H1 (cell line): ENCODE measurements around the gene FASLG.

Experiments
- FOSL1 ChIP-seq: IDR thresholded peaks from 2 replicates; pipeline ENCODE4 v1.6.1; 2011; ENCODE audit warnings: mild to moderate bottlenecking, low read depth, low read length, moderate library complexity; ENCODE audit not compliant: insufficient read depth
- JUN ChIP-seq: IDR thresholded peaks from 2 replicates; pipeline ENCODE4 v1.6.1; 2011; ENCODE audit warnings: low read depth, mild to moderate bottlenecking, improper control_type of control experiment, low read length
- POLR2A ChIP-seq, 2 experiments: IDR thresholded peaks; 1 replicate in 1 of 2; 2 replicates in 1 of 2; pipeline ENCODE4 v1.6.1; 2011; ENCODE audit warnings: low read depth in 2 of 2, low read length in 2 of 2, mild to moderate bottlenecking in 2 of 2; ENCODE audit errors: control extremely low read depth in 1 of 2
- POLR2AphosphoS5 ChIP-seq: IDR thresholded peaks from 2 replicates; pipeline ENCODE4 v1.6.1; 2011; ENCODE audit warnings: low read depth, low read length
- TF ChIP-seq, protein P1 (sequence below), 3 experiments: IDR thresholded peaks; 1 replicate in 2 of 3; 2 replicates in 1 of 3; pipeline versions ENCODE4 v1.5.1 to v1.6.1; 2011; ENCODE audit warnings: low read length in 3 of 3, mild to moderate bottlenecking in 3 of 3, inconsistent platforms in 2 of 3, low read depth in 1 of 3, moderate library complexity in 1 of 3; ENCODE audit not compliant: insufficient read depth in 1 of 3; ENCODE audit errors: control extremely low read depth in 1 of 3

DNA sequence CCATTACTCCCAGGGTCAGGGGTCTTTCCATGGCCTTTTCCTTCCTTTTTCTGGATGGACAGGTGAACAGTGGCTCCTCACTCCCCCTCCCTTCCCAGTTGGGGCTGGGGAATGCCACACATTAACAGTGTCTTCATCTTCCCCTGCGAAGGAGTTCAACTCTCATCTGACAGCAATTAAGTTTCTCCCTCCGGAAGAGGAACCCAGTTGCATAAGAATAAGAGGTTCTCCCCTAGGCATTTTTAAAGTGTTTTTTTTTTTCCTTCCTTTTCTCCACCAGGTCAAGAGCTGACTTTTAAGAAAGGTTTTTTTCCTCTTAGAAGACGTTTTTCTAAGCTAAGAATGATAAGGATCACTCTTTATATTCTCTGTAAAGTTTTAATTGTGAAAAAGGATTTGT is 42.3 kb upstream of the FASLG start:
- TF ChIP-seq FOSL1 (no peak), POLR2AphosphoS5 (no peak), POLR2A (IDR thresholded peaks at IDR 0.05; ENCODE audit: control extremely low read depth in 1 of 2, low read depth in 2 of 2, low read length in 2 of 2) (no peak), JUN (no peak)
- TF ChIP-seq, protein P1, sequence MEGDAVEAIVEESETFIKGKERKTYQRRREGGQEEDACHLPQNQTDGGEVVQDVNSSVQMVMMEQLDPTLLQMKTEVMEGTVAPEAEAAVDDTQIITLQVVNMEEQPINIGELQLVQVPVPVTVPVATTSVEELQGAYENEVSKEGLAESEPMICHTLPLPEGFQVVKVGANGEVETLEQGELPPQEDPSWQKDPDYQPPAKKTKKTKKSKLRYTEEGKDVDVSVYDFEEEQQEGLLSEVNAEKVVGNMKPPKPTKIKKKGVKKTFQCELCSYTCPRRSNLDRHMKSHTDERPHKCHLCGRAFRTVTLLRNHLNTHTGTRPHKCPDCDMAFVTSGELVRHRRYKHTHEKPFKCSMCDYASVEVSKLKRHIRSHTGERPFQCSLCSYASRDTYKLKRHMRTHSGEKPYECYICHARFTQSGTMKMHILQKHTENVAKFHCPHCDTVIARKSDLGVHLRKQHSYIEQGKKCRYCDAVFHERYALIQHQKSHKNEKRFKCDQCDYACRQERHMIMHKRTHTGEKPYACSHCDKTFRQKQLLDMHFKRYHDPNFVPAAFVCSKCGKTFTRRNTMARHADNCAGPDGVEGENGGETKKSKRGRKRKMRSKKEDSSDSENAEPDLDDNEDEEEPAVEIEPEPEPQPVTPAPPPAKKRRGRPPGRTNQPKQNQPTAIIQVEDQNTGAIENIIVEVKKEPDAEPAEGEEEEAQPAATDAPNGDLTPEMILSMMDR (IDR thresholded peaks at IDR 0.05; ENCODE audit: control extremely low read depth in 1 of 3, insufficient read depth in 1 of 3, low read depth in 1 of 3, low read length in 3 of 3): no peak
